ENCODE data around the gene ETFB.
A peak's percentile ranks its signal among the peaks of the same experiment; 100 is the strongest.

The ETFB gene

DNA sequence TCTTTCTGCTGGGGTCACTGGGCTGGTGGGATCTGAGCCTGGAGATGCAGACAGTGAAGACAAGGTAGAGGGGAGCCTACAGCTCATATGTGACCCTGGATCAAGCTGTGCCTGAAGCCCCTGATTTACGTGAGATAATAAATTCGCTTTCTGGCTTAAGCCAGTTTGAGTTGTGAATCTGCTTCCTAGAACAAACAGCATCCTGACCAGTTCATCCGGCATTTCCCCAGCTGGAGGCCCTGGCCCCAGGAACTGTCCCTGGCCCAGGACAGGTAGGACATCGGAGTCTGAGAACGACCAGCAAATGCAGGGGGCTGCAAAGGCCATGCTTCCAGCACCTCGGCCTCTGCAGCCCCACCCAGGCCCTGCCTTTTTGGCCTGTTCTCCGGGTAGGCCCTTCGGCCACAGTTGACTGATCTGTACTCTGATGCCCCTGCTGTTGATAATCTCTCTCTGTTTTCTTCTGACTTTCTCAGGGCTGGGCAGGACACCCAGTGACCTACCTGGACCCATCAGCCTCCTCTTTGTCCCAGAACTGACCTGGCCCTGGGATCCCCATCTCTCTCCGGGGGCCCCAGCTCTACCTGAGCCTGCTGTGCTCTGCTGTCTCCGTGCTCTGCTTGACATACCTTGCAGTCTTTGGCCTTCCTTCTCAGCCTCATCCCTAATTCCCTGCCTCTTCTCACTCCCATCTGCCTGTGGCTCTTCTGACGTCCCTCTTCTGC lies 14.8 kb downstream of the ETFB start:
- DNase-seq (ENCODE audit: low read depth), result no peak

DNA sequence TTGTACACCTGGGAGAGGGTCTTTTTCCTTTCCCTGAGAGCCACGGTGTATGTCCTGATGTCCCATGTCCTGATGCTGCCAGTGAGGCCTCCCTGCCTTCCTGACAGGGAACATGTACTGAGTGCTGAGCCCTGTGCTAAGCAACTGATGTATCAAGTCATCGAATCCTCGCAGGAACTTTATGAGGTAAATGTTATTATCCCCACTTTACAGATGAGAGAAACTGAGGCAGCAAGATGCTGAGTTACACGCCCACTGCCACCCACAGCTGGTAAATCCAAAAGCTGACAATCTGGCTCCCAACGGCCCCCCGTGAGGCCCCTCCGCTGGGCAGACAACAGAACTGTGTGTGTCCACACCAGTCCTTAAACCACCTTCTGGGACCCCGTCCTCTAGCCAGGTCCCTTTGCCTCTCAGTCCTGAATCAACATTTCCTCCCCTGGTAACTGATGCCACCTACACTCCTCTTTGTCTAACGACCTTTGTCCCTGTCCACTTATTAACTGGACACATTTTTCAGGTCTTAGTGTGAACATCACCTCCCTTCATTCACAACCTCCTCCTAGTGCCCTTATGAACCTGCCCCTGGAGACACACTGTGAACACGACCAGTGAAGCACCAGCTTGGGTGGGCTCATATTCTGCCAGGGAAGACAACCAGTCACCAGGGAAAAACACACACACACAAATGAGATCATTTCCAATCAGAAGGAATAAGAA lies 18.8 kb downstream of the ETFB start:
- DNase-seq (ENCODE audit: low read depth), result no peak

DNA sequence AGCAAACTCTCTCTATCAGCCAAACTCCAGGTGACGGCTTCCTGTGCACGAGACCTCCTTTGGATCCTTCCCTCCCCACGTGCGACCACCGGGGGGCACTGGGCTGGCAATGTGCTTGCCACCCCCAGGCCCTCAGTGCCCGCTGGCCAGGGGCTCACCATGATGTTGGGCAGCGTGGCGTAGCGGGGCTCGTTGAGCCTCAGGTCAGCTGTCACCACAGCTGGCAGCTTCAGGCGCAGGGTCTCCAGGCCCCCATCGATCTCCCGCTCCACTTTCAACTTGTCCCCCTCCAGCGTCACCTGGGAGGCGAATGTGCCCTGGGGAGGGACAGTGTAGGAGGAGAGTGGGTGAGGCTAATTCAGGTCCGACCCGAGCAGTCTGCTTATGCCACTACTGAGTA lies 19.4 kb downstream of the ETFB start:
- no peak for DNase-seq (ENCODE audit: low read depth)

DNA sequence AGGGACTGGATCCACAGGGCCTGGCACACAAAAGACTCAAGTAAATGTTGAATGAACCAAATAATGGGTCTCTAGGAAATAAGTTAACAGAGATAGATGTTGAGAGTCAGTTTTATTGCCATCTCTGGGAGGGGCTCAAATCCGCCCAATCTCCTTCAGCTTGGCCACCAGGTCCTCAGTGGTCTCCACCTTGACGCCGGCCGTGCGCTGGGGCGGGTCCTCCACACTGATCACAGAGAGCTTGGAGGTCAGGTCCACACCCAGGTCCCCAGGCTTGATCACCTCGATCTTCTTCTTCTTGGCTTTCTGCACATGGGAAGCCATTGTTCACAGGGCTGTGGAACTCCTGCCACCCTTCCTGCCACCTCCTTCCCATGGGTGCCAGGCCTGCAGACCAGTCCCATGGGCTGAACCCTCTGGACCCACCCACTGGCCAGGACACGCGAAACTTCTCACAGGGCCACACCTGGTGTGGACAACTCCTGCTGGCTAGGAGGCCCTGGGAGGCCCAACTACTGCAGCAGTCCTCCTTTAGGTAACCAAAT lies 21.0 kb downstream of the ETFB start:
- no peak for DNase-seq (ENCODE audit: low read depth)

DNA sequence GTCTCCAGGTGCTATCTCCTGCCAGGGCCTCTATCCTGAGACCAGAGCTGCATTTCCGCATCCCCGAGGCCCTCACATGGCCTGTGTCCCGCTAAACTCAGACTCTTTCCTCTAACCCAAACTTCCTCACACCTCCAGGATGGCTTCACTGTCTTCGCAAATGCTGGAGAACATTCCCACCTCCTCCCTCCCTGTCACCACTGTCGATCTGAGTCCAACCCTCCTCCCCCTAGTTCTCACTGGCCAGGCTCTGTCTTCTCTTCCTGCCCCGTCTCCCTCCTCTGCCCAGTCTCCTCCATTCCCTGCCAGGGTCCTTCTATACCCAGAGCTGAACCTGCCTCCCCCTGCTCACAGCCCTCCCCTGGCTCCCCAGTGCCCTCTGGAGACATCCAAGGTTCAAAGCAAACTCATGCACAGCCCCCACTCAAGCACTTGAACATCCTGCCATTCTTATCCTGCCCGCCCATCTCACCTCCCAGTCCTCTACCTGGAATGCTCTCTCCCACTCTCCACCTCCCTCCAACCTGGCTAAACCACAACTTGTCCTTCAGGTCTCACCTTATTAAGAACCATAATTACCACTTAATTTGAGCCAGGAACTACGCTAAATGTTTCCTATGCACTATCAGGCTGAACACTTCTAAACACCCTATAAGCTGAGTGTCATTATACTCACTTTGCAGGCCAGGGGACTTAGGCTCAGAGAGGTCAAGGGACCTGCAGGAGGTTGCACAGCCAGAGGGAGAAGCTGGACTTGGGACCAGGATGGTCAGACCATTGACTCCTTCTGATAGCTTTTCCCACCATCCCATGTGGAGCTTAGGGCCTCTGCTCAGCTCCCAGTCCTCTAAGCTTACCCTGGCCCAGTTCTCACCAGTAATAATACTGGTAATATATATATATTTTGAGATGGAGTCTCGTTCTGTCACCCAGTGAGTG lies 23.3 kb downstream of the ETFB start:
- no peak for DNase-seq (ENCODE audit: low read depth)

DNA sequence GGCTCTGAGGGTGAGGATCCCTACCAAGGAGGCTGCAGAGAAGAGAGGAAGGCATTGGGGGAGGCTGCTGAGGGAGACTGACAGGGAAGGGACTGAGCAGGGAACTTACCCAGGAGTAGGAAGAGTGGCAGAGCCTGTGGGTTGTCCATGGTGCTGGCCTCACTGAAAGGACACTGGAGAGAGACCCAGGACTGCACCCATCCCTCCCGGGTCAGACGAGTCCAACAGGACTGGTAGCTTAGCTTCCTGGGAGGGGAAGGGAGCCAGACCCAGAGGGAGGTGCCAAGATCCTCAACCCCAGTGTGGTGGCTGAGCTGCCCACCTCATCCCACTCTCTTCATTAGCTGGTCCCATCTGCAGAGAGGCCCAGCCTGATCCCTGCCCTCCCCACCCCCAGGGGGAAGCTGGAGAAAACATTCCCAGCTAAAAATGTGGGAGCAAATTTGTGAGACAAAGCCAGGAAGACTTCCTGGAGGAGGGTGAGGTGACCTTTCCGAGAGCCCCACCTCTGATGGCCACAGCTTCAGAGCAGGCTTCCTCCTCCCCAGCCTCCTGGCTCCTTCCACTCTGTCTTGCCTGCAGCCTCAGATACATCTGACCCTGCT lies 24.1 kb downstream of the ETFB start, which contains the start of gene VSIG10L:
TSS of gene VSIG10L (minus strand) at position 164 of the 605 bp plus-strand sequence. CDS start at position 149, 15 bp downstream.
- no peak for DNase-seq (ENCODE audit: low read depth)

DNA sequence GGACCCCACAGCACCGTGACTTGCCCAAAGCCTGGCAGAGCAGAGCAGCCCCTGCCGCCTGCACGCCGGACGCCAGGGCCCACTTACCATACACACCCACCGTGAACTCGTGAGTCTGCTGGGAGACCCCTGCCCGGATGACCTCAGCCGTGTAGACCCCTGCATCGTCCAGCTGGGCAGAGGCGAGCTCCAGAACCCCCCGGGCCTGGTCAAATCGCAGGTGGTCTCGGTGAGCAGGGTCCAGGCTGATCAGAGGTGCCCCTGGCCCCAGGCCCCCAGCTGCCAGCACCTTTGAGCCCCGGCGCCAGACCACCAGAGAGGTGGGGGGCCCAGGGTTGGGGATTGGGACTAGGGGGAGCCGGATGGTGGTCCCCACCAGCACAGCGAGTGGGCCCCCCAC lies 25.1 kb downstream of the ETFB start:
- no peak for DNase-seq (ENCODE audit: low read depth)

DNA sequence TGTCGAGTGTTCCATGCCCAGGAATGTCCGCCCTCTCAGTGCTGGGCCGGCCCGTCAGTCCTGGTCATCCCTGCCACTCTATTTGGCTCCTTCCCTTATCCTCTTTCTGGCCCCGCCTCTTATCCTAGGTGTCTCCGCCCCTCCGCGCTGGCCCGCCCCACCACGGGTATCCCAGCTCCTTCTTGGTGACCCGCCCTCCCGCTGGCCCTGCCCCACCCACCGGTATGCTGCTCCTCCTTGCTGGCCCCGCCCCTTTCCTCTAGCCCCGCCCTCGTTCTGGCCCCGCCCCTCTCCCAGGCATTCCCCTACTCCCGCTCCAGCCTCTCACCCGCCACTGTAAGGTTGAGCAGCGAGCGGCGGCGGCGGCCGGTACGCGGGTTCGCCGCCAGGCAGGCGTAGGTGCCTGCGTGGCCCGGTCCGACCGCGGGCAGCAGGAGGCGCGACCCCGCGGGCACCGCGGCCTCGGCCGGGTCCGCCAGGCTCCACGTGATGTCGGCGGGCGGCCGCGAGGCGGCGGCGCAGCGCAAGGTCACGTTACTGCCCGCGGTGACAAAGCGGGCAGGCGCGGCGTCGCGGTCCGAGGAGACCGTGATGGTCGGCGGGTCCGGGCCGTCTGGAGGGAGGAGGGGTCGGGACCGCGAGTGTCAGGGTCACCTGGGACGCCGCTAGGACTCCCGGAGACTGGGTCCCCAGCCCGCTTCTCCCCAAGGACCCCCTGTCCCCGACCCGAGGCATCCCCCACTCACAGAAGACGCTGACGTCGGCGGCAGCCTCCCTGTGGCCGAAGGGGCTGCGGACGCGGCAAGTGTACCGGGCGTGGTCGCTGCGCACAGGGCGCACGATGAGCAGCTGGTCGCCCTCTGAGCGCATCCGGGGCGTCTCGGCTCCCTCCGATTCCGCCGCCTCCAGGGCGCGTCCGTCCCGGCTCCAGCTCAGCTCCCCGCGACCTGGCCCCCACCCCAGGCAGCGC lies 26.2 kb downstream of the ETFB start:
- peak; percentile 93 for DNase-seq (ENCODE audit: low read depth)

DNA sequence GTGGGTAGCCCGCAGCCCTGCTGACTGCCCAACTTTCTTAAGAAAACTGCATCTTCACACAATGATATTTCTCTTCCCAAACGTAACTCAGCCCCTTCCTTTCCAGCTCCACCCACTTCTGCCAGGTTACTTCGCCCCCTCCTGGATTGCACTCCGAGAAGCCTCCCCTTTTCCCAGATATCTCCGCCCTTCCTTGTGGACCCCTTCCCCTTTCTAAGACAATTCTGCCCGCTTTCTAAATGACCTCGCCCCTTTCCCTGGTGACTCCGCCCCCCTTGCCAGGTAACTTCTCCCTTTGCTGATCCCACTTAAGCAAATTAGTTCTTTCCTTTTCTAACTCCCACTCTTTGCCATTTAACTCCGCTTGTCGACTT lies 26.9 kb downstream of the ETFB start:
- no peak for DNase-seq (ENCODE audit: low read depth)

DNA sequence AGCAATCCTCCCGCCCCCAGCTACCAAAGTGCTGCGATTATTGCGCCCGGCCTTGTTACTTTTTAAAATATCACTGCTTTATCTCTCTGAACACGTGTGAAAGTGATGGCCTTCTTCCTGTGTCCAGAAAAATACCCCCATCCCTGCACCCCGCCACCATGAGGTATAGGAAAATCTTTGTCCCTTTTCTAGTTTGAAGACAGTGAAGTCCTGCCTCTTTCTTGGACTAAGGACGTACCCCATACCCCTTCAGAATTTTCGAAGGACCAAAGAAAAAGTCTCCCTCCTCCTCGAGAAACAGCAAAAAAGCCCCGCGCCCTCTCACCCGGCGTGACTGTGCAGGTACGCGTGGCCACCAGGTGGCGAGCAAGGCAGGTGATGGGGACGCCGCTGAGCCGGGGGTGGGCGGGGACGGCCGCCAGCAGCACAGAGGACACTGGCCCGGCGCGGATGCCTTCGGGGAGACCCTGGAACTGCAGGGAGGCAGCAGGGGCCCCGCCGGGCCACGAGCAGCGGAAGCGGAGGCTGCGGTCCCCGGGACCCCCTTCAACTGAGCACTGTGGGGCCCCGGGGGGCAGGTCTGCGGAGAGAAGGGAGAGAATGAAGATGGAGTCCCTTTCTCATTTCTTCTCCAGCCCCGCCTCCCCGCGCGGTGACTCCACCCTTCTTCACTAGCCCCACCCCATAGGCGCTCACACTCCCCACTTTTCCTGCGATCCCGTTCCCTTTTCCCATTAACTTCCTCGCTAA lies 27.4 kb downstream of the ETFB start:
- peak; percentile 82 for DNase-seq (ENCODE audit: low read depth)

DNA sequence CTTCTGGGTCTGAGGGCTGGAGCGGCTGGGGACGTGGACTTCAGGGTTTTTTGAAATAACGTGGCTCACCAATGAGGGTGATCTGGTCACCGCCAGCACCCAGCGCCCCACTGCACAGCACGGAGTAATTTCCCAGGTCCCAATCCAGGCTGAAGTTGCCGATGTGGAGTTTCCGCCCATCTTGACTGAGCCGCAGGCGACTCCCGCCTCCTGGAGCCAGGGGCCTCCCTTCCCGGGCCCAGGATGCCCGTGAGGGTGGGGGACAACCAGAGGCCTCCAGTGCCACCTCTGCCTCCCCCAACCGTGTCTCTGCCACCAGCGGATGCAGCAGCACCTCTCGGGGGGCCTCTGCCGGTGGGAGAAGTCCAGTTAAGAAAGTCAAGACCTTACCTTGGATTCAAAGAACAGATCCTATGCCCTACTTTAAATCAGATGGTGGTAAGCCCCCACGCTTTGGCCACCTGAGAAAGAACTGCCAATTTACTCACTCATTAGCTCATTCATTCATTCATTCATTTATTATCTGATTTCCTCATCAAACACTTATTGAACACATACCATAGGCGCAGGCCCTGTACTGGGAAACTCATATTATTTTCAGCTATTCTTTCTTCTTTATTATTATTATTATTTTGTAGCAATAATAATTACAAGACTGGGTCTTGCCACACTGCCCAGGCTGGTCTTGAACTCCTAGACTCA lies 28.2 kb downstream of the ETFB start:
- no peak for DNase-seq (ENCODE audit: low read depth)

DNA sequence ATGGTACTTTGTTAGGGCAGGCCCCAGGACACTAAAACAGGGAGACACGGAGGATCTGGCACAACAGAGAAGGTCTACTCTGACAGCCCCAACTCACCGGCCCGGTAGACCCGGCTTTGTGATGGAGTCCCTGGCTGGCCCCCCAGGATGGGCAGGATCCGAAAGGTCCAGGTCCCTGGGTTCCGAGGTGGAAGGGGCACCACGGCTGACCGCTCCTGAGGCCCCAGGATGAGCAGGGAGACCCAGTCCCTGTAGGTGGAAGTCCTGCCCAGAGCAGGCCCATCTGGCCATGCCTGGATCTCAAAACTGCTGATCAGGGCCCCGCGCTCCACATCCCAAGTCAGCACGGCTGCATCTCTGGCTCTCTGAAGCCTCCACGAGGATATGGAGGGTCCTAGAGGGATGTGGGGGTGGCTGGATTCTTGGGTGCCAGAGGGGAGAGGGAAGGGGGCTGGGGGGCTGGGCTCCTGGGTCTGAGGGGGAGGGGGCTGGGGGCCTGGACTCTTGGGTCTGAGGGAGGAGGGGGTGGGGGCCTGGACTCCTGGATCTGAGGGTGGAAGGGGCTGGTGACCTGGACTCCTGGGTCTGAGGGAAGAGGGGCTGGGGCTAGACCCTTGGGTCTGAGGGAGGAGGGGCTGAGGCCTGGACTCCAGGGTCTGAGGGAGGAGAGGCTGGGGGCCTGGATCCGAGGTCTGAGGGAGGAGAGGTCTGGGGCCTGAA lies 28.9 kb downstream of the ETFB start:
- DNase-seq (ENCODE audit: low read depth), result no peak

DNA sequence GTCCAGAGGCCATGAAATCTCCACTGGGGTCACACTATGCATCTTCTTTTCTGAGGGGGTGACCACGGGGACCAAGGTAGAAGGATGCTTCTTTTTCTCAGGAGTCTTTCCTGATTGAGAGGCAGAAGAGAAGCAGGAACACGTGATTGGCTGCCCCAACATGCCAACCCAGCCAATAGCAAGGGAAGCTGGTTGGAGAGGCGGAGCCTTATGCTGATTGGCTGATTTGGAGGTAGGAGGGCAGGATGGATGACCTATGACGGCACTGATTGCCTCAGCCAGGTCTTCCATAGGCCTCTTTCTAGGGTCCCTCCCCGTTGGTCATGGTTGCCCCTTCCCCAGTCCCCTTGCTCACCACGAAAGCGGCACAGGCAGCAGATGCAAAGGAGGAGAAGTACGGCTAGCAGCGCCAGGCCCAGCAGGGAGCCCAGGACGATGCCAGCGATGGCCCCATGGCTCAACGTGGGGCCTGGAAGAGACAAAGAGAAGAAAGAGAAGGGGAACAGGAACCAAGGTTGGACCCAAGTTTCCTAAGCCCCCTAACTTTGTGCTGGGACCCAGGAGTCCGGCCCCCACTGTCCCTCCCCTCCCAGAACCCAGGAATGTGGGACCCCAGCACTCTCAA lies 32.2 kb downstream of the ETFB start:
- no peak for DNase-seq (ENCODE audit: low read depth)

DNA sequence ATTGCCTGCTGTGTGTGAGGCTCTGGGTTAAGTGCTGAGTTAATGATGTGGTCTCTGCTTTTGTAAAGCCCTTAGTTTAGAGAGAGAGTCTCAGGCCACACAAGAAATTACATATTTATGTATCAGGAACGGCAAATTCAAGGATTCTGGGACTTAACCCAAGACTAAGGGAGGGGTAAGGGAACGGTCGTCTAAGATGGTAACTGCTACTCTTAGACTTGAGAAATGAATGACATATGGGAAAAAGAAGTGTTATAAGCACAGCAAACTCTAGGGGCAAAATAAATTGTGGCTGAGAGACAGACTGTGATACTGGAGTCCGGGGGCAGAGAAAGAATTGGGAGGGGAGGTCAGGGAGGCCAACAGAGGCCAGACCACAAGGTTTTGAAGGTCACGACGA lies 34.5 kb downstream of the ETFB start:
- DNase-seq (ENCODE audit: low read depth), result no peak

DNA sequence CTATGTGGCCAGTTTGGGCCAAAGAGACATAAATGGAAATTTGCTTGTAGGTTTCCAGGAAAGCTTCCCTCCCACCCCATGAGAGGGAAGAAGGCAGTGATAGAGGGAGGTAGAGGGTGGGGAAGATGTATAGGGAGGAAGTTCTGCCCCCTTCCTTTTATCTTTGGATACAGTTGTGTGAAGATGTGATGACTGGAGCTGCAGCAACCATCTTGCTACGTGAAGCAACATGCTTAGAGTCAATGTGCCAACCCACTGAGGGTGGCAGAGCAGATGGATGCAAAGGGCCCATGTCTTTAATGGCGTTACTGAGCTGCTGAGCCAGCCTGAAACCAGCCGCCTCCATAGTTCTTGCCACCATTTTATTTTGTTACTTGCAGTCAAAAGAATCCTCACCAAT lies 35.0 kb downstream of the ETFB start:
- no peak for DNase-seq (ENCODE audit: low read depth)

DNA sequence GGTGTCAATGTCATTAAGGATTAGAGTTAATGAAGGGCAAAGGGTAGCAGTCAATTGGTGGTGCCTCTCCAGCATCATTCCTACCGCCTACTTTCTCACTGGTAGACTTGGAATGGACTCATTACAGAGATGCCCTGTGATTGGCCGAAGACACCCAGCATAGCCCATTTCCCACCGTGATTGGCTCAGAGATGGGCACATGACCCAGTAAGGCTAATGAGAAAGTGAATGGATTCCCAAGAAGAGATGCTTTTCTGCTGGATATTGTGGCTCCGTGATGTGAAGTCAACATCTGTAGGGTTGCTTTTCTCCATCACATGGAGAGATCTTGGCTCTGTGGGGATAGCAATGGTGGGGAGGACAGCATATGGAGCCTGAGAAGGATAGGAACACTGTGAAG lies 35.8 kb downstream of the ETFB start:
- DNase-seq (ENCODE audit: low read depth), result no peak

DNA sequence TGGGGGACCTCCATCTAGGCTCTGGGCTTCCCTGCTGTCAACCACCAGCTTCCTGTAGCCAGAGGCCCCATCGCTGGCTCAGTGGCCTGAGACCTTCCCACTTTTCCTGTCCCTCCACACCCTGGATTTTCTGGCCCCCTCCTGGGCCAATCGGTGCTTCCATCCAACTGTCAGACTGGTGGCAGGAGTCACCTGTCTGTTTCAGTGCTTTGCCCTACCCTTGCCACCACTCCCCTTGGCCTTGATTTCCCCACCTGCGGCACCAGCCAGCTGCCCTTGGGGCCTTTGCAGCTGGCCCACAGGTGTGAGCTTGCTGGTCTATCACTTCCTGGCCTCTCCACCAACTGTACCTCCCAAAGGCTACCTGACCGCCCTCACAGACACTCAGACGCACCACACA lies 36.8 kb downstream of the ETFB start:
- no peak for DNase-seq (ENCODE audit: low read depth)
